Measurements from ENCODE around the gene NTM.

Gene NTM

DNA sequence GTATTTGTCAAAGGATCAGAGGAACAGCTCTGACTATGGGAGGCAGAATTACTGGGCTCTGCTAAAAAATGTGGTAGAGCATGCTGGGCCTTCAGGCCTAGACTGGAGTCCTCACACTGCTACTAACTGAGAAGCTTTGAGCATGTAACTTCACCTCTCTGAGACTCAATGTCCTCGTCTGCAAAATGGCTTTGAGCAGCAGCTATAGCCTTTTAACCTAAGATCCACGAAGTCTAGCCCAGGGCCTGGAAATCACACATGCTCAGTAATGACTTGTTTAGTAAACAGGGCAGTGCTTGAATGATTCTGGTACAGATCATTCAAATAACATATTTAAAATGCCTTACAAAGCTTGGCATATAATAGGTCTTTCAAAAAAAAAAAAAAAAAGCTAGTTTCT lies 221.7 kb downstream of the NTM start:
- in situ Hi-C loops (cut with MboI; ENCODE audit: low sequenced_read_pairs) = no loop called here

DNA sequence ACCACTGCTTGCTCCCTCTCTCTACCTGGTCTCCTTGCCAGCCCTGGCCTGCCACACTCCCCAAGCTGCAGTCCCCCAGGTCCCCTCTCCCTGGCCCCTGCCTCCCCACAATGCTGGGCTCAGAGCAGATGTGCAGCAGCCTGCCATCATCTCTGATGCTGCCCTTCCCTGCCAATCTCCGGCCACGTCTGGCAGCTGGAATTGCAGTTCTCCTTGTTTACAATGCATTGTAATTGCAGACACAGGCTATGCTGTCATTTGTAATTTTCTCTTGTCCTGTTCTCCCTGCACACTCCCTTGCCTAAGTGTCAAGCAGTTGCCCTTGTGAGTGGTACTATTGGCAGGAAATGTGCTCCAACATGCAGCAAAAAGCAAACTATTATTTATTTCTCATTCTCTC lies 222.3 kb downstream of the NTM start:
- in situ Hi-C loops (cut with MboI; ENCODE audit: low sequenced_read_pairs) = no loop called here

DNA sequence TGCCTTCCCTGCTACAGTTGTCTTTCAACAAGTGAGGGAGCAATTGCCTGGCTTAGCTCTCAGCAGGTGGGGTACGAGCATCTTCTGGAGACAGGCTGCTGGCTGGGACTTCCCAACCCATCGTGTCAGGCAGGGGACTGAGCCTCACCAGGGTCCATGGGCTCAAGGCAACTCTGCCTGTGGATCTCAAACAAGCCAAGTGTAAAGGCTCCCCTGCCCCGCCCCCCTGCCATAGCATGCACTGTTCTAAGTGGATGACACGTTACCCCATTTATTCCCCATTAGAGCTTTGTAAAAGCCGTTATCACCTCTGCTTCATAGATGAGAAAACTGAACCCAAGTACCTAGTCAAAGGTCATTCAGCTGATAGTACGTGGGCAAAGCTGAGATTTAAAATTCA lies 222.9 kb downstream of the NTM start:
- in situ Hi-C loops (cut with MboI; ENCODE audit: low sequenced_read_pairs) = no loop called here

DNA sequence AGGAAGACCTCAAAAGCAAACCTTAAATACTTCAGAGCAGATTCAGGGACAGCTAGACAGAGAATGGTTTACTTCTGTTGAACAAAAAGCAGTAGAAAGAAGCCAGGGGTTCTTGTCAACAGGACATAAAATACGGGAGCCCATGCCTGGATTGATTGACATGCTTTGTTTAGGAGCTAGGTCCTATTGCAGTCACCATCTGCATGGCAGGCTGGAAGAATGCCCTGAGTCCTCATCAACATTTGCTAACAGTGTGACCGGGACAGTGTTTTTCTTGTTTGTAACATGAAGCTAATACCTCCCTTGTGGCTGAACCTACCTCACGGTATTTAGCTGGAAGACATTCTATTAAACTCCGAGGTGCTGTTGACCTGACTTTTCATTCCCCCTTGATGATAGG lies 225.4 kb downstream of the NTM start:
- in situ Hi-C loops (cut with MboI; ENCODE audit: low sequenced_read_pairs) = no loop called here

DNA sequence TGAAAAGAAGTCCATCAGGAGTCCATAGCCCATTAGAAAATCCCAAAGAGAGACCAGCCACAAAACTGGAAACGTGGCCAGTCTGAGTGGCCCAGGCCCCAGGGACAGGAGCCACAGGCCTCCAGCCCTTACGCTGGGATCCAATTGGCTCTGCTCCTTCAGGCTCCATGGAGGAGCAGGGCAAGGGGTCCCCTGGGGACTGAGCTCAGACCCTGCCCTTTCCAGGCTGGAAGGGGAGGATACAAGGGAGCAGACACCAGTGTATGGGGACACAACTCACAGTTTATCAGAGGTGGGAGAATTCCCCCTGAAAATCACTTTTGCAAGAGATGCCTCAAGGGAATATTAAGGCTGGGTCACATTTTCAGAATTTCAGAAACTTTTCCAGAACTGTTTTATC lies 227.5 kb downstream of the NTM start:
- in situ Hi-C loops (cut with MboI; ENCODE audit: low sequenced_read_pairs) = no loop called here

DNA sequence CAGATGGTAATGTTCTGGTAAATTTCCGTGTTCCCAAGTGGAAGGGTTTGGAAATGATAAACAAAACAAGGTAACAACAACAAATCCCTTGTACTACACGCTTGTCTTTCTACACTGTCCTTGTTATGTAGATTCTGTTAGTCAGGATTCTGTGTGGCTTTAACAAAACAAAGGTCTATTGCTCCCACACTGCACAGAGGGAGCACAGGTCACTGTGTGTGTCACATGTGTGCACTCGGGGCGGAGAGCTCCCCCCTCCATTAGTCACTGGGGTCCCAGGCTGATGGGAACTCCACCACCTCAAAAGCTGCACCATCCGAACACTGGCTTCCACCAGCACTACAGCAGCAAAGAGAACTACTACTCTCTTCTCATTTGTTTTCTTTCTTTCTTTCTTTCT lies 227.9 kb downstream of the NTM start:
- in situ Hi-C loops (cut with MboI; ENCODE audit: low sequenced_read_pairs) = no loop called here

DNA sequence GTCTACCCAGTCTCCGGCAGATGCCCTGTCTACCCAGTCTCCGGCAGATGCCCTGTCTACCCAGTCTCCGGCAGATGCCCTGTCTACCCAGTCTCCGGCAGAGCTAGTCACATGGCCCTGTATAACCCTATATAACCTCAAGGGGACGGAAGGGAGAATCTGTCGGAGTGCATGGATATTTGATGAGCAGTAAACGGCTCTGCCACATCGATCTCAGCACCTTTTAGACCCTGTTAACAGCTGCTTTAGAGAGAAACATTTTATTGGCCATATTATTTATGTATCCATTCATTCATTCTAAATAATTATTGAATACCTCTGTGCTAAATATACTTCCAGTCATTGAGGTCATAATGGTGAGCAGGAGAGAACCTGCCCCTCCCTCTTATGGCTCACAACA lies 228.9 kb downstream of the NTM start:
- in situ Hi-C loops (cut with MboI; ENCODE audit: low sequenced_read_pairs) = no loop called here

DNA sequence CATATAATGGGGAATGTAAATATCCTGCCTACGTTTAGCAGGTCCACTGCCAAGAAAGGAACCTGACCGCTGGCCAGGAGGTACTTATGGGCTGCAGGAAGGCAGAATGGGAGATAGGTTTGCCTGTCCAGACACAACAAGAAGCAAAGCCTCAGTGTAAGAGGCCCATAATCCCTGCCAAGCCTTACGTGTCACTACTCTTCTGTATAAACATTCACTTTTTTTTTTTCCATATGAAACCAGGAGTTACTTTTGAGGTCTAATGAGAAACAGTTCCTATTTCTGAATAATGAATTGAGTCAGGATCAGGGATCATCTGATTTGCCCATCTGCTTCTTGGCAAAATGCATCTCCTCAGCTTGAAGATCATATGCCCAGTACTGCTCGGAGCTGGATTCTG lies 230.2 kb downstream of the NTM start:
- in situ Hi-C loops (cut with MboI; ENCODE audit: low sequenced_read_pairs) = no loop called here

DNA sequence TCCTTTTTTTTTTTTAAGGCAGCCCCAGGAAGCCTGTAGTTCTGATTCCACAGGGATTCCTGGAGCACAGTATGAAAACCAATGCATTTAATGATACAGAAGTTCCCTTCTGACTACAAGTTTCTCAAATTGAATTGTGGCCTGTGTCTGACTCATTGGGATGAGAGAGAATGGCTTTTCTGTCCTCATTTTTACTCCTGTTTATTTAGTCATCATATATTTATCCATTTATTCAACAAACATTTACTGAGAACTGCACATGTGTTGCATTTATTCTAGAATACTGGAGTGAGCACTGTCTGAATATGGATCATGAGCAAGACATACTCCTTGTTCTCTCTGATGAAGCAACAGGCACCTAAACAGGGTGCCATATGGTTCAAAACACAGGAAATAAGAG lies 231.2 kb downstream of the NTM start:
- in situ Hi-C loops (cut with MboI; ENCODE audit: low sequenced_read_pairs) = no loop called here

DNA sequence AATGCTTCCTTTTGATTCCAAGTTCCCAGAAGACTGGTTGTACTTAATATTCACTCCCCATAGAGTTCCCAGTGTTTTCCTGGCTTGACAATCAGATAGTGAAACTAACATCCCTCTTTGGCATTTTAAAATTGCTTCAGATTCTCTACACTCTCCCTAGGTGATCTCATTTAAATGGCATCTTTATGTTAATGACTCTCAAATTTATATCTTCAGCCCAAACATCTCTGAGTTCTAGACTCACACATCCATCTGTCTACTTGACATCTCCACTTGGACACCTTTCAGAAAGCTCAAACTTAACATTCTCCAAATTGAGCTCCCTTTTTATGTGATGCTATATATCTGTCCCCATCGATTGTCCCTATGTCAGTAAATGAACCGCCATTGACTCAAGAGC lies 232.0 kb downstream of the NTM start:
- in situ Hi-C loops (cut with MboI; ENCODE audit: low sequenced_read_pairs) = no loop called here

DNA sequence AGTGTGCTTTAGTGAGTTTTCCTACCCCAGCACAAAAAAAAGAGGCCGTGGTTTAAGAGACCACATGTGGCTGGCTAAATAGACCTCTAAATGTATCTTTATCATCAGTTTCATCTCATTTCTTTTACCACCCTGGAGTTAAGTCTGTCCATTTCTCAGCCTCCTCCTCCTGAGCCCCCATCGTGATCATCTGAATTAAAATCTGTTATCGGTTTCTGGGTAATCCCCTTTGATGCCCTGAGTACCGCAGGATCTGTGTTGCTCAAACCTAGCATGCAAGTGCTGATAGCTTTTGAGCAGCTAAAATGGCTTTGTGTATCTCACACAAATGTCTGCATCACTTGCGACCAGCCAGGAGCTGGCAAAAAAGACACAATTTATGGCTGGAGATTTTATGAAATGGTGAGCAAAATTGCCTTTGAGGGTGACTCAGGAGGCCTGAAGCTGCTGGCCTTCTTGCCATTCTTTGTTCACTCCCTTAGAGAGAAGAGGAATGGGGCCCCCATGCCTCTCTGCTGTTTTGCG lies 236.5 kb downstream of the NTM start:
- in situ Hi-C loops (cut with MboI; ENCODE audit: low sequenced_read_pairs) = no loop called here

DNA sequence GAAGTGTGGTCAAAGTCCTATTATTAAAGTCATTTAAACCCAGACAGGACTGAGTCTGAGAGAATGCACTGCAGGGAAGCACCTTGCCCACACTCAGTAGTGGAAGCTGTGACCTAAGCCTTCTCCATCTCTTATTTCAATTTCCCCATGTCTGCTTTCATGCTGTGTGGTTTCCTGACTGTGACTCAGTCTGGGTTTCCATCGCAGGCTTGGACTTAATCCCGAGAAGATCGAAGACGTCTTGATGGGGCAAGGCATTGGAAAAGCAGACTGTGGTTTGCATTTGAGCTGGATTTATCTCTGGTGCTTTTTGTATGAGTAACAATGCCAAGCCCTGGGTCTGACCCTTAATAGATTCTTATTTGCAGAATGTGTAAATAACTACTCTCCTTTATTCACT lies 238.9 kb downstream of the NTM start:
- in situ Hi-C loops (cut with MboI; ENCODE audit: low sequenced_read_pairs) = no loop called here

DNA sequence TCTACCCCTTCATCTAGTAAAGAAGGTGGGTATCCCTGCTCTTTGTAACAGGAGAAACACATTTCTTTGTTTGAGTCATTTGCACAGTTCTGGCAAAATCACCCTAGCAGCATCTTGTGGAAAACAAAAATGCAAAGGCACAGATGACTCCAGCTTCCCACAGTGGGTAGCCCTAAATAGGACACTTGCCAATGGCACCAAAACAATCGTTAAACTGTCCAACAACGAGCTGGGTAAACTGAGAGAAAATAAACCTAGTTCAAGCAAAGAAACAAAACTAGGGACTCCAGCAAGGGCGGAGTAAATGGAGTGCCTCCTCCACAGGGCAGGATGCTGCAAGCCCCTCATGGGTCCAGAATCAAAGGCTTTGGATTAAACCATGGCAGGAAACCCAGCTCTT lies 239.5 kb downstream of the NTM start:
- in situ Hi-C loops (cut with MboI; ENCODE audit: low sequenced_read_pairs) = no loop called here

DNA sequence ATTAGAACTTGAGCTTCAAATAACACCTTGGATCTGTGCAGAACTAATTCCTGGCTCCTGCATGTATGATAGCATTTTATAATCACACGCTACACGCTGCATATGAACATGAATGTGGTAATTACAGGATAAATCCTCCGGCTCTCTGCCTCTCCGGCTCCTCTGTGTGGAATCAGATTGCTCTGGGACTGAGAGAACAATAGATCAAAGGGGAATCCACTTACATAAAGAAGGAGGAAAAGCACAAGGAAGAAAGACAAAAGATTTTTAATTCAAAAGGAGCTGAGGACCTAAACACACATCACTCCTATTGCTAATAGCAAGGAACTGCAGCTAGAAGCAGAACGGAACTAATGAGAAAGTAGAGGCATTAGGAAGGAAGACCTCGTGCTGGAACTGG lies 240.9 kb downstream of the NTM start:
- in situ Hi-C loops (cut with MboI; ENCODE audit: low sequenced_read_pairs) = no loop called here

DNA sequence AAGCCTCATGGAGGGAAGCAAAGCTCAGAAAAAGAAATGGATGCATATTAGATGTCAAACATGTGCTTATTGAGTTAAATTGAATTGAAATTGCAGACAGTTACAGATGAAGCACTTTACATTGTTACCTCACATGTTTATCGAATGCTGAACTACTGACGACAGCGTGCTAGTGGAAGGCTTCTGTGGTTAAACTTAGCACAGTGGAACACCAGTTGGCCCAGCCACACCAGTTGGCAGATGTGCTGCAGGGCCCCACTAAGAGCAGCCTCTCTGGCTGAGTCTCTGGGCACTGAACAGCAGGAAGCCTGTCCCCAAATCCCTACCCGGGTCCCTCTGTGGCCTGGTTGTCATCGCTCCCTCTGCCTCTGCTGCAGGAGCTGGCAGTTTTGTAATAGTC lies 242.1 kb downstream of the NTM start:
- in situ Hi-C loops (cut with MboI; ENCODE audit: low sequenced_read_pairs) = no loop called here

DNA sequence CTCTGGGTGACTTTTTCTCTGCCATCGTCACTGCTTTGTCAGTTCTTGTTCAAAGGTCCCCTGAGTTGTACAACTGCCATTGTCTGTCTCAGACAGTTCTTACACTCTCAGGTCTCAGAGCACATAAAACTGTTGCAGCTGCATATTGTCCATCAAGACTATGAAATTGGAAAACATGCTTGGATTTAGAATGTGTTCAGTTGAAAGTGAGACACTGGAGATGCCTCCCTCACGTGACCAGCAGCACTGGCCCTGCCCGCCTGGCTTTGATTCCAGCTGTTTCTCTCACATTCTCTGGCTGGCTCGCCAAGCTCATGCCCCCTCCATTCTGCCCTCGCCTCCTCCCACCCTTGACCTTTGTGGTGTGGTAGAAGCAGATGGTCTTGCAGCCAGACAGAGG lies 244.2 kb downstream of the NTM start:
- in situ Hi-C loops (cut with MboI; ENCODE audit: low sequenced_read_pairs) = no loop called here

DNA sequence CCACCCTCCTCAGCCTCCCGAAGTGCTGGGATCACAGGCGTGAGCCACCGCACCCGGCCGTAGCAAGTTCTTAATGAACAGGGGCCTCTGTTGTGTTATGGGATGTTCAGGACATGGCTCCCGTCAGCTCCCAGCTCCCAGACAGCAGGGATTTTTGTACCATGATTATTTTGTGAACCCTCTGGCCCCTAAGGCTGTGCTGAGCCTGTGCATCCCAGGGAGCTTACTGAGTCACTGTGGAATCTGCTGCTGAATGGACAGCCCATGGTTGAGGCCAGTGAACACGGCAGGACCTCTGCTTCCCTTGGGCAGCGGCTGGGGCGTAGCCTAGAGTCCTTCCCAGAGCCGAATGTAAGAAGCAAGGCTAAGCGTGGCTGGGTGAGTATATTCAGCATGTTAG lies 245.2 kb downstream of the NTM start:
- in situ Hi-C loops (cut with MboI; ENCODE audit: low sequenced_read_pairs) = no loop called here

DNA sequence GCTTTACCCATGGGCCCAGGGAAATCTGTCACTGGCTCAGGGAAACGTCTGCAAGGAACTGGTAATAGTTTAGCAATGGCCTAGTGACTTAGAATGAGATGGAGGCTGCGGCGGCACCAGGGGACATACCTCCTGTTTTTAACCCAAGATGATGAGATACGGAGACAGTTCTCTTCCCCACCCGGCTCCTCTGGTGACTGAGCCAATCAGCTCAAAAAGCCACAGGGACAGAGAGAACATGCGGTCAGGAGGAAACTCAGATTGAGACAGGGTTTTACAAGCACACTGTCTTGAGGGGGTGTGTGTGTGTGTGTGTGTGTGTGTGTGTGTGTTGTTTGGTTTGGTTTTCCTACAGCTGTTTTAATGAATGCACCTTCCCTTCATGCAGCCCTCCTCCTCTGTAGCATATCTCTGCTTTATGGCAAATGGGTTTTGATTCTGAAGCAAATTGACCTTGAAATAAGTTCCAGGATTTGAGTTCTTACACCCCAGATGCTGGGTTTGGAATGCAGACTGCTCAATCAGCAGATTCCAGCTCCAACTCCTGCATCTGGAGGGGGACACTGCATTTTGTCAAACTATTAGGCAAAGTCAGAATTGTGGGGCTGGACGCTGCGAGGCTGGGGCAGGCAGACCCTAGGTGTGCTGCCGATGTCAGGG lies 246.2 kb downstream of the NTM start:
- in situ Hi-C loops (cut with MboI; ENCODE audit: low sequenced_read_pairs) = no loop called here

DNA sequence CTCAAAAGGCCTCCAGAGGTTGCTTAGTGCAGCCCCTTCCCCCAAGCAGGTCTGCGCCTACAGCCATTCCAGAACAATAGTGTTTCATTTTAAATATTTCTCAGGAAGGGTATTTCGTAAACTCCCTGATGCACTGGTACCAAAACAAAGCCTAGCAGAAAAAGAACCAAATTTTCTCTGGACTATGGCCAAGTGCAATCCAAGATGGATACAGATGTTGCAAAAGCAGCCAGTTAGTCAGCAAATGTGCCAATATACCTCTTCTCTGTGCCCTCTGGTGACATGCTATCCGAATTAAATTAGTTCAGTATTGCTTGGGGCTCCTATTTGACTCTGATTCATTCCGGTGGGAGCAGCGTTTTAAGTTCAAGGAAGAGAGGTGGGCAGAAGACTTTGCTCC lies 247.8 kb downstream of the NTM start:
- in situ Hi-C loops (cut with MboI; ENCODE audit: low sequenced_read_pairs) = no loop called here

DNA sequence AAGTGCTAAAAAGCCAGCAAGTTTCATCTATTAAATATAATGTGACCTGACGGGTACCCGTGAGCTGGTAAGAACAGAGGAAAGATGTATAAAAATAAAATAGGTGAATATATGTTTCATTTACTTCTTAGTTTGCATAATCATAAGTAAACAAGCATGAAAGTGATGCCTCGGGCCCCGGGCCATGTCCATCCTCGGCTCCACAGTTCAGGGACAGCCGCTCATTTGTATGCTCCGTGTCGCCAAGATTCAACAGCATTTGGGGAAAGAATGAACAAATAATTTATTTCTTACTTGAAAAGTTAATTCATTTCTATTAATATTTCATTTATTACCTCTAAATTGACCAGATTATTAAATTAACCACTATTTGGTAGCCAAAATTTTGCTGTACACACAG lies 251.8 kb downstream of the NTM start:
- in situ Hi-C loops (cut with MboI; ENCODE audit: low sequenced_read_pairs) = no loop called here

DNA sequence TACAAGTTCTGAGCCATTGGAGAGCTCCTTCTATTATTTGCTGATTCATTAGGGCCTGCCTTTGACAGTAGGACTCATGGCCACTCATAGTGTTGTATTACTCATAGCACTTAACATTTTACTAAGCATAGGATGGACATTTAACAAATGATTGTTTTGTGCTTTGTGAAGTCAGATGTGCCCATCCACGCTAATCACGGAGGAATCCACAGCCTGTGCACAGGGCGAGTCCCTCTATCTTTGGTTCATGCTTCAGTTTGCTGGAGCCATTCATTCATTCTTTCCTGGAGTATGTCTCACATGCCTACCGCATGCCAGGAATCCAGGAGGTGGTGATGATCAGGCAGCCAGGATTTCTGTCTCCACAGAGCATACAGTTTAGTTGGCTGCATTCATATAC lies 254.1 kb downstream of the NTM start:
- in situ Hi-C loops (cut with MboI; ENCODE audit: low sequenced_read_pairs) = no loop called here

DNA sequence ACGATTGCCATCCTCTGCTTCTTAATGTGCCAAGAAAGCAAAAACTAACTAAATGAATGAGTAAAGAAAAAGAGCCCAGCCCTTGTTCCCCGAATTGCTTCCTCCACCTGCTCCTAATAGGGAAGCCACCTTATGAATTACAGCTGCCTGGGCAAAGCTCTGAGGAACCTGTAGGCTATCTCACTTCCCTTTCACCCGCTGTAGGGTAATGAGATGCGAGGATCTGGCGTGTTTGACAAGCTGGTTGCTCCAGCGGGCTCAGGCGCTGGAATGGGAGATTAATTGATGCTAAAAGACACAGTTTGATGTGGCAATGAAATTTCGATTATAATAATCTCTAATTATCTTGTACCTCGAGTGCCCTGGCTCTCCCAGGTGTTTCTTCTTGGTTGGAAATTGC lies 256.4 kb downstream of the NTM start:
- in situ Hi-C loops (cut with MboI; ENCODE audit: low sequenced_read_pairs) = no loop called here

DNA sequence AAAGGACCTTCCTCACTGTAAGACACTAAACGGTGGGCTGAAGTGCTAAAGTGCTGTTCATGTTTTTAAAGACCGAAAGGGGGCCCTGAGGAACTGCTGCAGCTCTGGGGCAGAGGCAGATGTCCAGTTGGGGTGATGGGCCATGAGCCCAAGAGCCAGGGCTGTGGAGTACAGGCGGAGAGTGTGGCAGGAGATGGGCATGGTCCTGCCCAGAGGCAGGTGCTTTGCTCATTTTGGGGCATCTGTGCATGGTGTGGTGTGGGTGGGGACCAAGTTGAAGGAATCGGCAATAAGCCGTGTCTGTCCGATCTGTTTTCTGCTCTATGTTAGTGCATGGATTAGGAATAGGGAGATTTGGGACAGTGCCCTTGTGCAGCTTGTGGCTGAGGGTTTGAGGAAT lies 258.3 kb downstream of the NTM start:
- in situ Hi-C loops (cut with MboI; ENCODE audit: low sequenced_read_pairs) = no loop called here
